Measurements from ENCODE around the gene TCP11. TPM values are rescaled to one million over a fixed set of nuclear protein-coding genes. Genes with fewer than 3 reads are reported as not detected.

The TCP11 gene
- total RNA-seq, 1 donor from 2014 or later = not detected

- no peak for DNase-seq (ENCODE audit: low spot score)
These were observed 48.6 kb downstream of the TCP11 start for GRCh38 chr6:35092362-35093117.

- peak; percentile 32 for DNase-seq (ENCODE audit: low spot score)
These were observed 49.6 kb downstream of the TCP11 start for GRCh38 chr6:35091346-35092083.

- no peak for DNase-seq (ENCODE audit: low spot score)
These were observed 50.4 kb downstream of the TCP11 start for GRCh38 chr6:35090734-35091133.

GRCh38 chr6:35089935-35090505 is 51.1 kb downstream of the TCP11 start:
- peak; percentile 37 for DNase-seq (ENCODE audit: low spot score)

- DNase-seq (ENCODE audit: low spot score) = peak; percentile 30
These were observed 51.8 kb downstream of the TCP11 start for GRCh38 chr6:35089216-35089934.

GRCh38 chr6:35088281-35089215 is 52.6 kb downstream of the TCP11 start:
- peak; percentile 39 for DNase-seq (ENCODE audit: low spot score)

- DNase-seq (ENCODE audit: low spot score) = peak; percentile 37
These were observed 53.5 kb downstream of the TCP11 start for GRCh38 chr6:35087361-35088280.

GRCh38 chr6:35086636-35087360 is 54.3 kb downstream of the TCP11 start:
- peak; percentile 36 for DNase-seq (ENCODE audit: low spot score)

GRCh38 chr6:35086282-35086632 is 54.9 kb downstream of the TCP11 start:
- no peak for DNase-seq (ENCODE audit: low spot score)

- DNase-seq (ENCODE audit: low spot score) = peak; percentile 35
These were observed 55.5 kb downstream of the TCP11 start for GRCh38 chr6:35085359-35086281.

- DNase-seq (ENCODE audit: low spot score) = peak; percentile 35
These were observed 56.5 kb downstream of the TCP11 start for GRCh38 chr6:35084511-35085203.

- DNase-seq (ENCODE audit: low spot score) = peak; percentile 41
These were observed 57.1 kb downstream of the TCP11 start for GRCh38 chr6:35084041-35084491.

GRCh38 chr6:35083507-35083906 is 57.6 kb downstream of the TCP11 start:
- no peak for DNase-seq (ENCODE audit: low spot score)

GRCh38 chr6:35082733-35083403 is 58.3 kb downstream of the TCP11 start:
- no peak for DNase-seq (ENCODE audit: low spot score)

- no peak for DNase-seq (ENCODE audit: low spot score)
These were observed 59.0 kb downstream of the TCP11 start for GRCh38 chr6:35082046-35082732.

GRCh38 chr6:35081426-35081851 is 59.7 kb downstream of the TCP11 start:
- no peak for DNase-seq (ENCODE audit: low spot score)
